ENCODE data around the gene SNRPD3.
A peak's percentile ranks its signal among the peaks of the same experiment; 100 is the strongest.
"Not testable (repeated sequence)": the region's sequence is repeated elsewhere in the genome, so short reads cannot be mapped to it uniquely, and the experiment has no call there.

The SNRPD3 gene

GRCh38 chr22:24592851-24593558 lies 37.2 kb downstream of the SNRPD3 start, which contains the start of gene LRRC75B:
TSS of gene LRRC75B (minus strand) at chr22:24593073. CDS start at chr22:24593039, 34 bp downstream.
- DNase-seq = peak; percentile 80 to 93 (median 87)

GRCh38 chr22:24593559-24593835 lies 37.7 kb downstream of the SNRPD3 start:
- DNase-seq = not testable (repeated sequence)

GRCh38 chr22:24593836-24594568 lies 38.2 kb downstream of the SNRPD3 start:
- DNase-seq = no peak

- DNase-seq = no peak
Measured at GRCh38 chr22:24594569-24595120, 38.8 kb downstream of the SNRPD3 start.

GRCh38 chr22:24595228-24595627 lies 39.4 kb downstream of the SNRPD3 start:
- no peak for DNase-seq

DNA sequence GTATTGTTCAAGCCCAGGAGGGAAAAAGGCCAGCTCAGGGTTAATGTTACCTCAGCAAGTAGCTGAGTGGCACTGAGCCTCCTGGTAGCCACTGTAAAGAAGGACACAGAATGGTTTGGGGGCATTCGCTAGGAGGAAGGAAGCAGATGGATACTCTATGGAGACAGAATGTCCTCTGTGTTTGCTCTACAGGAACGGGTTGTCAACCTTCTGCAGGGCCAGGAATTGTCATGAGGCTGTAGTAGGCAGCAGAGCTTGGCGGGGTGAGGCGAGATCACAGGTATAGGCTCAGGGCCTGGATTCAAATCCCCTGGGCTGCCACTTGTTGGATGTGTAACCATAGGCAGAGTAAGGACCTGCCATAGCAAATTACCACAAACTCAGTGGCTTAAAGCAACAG lies 40.1 kb downstream of the SNRPD3 start:
- no peak for DNase-seq

GRCh38 chr22:24597076-24597475 lies 41.3 kb downstream of the SNRPD3 start:
- DNase-seq = not testable (repeated sequence)

- no peak for DNase-seq
Measured at GRCh38 chr22:24599514-24599913, 43.7 kb downstream of the SNRPD3 start.

- not testable (repeated sequence) for DNase-seq
Measured at GRCh38 chr22:24599958-24600715, 44.3 kb downstream of the SNRPD3 start.

DNA sequence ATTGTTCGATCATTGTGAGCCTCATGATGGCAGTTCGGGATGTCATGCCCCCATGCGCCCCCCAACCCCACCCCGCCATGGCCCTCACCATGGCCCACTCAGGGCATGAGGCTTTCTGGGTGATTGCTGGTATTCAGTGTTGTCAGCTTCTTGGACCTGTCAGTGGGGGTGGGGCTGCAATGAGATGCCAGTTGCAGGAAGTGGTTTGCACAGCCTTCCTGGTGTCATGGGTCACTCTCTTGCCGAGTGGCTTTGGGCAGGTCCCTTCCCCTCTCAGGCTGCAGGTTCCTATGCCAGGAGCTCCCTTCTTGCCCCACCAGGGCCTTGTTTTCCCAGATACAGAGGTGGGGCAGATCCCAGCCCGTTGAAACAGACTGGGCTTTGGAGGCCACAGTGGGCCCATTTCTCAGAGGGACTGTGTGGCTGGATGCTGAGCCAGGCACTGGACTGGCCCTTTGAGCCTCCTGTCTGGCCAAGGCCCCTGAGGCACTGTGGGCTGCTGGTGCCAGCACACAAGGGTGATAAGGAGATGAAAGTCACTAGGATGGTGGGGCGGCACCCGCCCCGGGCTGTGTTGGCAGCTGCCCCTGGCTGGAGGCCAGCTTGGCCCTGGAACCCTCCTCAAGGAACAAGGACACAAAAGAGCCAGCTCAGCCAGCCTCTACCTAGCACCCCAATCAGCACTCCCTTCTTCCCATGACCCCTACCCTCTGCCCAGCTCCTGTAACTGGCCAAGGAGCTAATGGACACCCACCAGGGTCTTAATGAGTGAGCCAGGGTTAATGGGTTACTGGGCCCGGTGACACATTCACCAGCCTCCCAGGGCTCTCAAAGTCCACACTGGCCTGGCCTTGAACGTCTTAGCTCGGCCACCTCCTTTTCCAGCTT lies 45.7 kb downstream of the SNRPD3 start:
- DNase-seq = peak in 3 of 4 experiments; percentile 29 to 51 (median 31)

DNA sequence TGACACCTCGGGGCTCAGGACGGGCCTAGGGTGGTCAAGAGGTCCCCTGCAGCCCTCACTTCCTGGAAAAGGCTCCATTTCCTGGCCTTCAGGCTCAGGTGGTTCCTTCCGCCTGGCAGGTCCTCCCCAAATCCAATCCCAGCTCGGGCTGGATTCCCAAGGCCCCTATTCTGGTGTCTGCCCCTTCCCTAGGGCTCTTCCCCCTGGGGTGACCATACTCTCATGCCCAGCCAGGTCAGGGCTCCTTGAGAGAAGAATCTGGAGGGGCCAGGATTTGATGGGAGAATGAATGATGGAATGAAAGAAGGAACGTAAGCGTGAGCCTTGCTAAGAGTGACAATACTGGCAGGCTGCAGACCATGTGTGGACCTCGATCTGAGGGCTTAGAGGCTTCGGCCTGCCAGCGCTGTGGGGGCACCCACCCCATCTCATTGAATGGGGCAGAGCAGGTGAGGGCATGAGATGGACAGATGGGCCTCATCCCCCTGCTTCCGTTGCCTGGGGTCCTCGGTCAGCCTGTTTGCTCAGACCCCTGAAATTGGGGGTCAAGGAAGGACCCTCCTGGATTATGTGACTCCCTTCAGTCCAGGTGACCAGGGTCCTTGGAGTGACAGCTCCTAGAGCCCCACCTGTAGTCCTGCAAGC lies 46.4 kb downstream of the SNRPD3 start:
- not testable (repeated sequence) for DNase-seq

GRCh38 chr22:24602847-24603769 lies 47.3 kb downstream of the SNRPD3 start, which contains the start of gene GGT1:
TSS of gene GGT1 (plus strand) at chr22:24603193. CDS start at chr22:24611082, 7,889 bp downstream.
- DNase-seq = peak in 1 of 4 experiments; percentile 23

- DNase-seq = peak in 1 of 4 experiments; percentile 17
Measured at GRCh38 chr22:24603770-24604629, 48.2 kb downstream of the SNRPD3 start.

- DNase-seq = not testable (repeated sequence)
Measured at GRCh38 chr22:24606340-24606739, 50.5 kb downstream of the SNRPD3 start.

- DNase-seq = peak; percentile 78 to 86 (median 82)
Measured at GRCh38 chr22:24607429-24607983, 51.7 kb downstream of the SNRPD3 start.

DNA sequence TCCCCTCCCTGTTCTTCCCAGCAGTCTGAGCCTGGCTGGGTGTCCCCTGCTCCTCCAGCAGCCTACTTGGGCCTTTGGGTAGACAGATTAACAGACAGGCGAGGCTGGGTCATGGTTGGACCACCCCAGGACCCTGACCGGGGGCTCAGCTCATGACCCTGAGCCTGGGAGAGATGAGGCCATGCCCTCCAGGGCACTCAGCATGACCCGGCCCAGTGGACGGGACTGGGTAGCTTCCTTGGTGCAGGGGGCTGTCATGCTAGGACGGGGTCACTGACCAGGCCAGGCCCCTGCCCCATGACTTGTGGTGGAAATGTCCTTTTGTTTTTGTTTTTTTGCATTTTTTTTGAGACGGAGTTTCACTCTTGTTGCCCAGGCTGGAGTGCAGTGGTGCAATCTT lies 52.5 kb downstream of the SNRPD3 start:
- DNase-seq = not testable (repeated sequence)

DNA sequence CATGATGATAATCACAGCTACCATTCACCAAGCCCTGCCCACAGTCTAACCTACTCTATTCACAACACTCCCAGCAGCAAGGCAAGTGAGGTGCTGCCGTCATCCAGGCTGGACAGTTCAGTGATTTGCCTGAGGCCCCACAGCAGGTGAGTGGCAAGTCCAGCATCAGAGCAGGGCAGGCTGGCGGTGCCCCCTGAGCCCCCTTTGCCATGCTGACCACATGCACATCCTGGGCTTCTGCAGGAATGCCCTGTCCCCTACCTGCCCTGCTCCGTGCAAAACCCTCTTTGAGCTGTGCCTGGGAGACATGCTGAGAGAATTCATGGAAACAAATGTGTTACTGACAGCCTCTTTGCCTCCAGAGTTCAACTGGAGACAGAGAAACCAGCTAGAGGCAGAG lies 54.1 kb downstream of the SNRPD3 start:
- DNase-seq = not testable (repeated sequence)

DNA sequence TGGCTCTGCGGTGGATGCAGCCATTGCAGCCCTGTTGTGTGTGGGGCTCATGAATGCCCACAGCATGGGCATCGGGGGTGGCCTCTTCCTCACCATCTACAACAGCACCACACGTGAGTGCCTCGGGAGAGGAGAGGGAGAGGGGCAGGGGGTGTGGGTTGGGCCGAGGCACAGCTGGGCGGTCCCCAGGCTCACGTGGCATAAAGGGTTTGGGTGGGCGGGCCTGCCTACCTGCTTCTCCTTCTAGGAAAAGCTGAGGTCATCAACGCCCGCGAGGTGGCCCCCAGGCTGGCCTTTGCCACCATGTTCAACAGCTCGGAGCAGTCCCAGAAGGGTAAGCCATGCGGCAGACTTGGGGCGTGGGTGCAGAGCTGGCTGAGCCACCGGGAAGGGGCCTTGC lies 59.0 kb downstream of the SNRPD3 start:
- DNase-seq = not testable (repeated sequence)

DNA sequence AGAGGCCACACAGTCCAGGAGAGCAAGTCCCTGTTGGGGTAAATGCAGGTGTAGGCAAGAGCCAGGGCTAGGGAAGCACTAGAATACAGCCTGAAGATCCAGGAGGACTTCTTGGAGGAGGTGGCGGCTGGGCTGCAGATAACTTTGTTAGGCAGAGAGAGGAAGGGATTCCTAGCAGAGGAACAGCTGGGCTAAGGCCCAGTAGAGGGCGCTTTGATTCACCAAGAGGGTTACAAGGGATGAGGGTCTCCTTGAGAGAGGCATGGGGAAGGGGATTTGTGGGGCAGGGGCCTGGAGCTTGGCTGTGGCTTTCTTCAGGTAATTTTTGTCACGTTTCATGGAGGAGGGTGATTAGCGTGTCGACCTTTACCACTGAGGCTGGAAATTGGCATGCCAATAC lies 65.4 kb downstream of the SNRPD3 start:
- not testable (repeated sequence) for DNase-seq

Measured in suppressor macrophage (primary cell).